Bronchial epithelial cell (primary cell): ENCODE results near the gene NVL. TPM values are rescaled to one million over a fixed set of nuclear protein-coding genes. Genes with fewer than 3 reads are reported as not detected.
A peak's percentile ranks its signal among the peaks of the same experiment; 100 is the strongest.

Experiments
- DNase-seq: peaks from one replicate; pipeline ENCODE4 v3.0.0-alpha.2; 2010; ENCODE audit warnings: low read depth
- FAIRE-seq: peaks from 2 replicates; lab custom pipeline; 2011; peaks lifted over from hg19 to GRCh38; lab: Jason Lieb, UNC
- H3K27me3 ChIP-seq: 2 replicates; pipeline ENCODE4 v1.5.1; 2011; ENCODE audit warnings: low read length; ENCODE audit not compliant: control insufficient read depth, insufficient read depth
- H3K36me3 ChIP-seq: 2 replicates; pipeline ENCODE4 v1.5.1; 2011; ENCODE audit warnings: low read length; ENCODE audit not compliant: control insufficient read depth, insufficient read depth
- H3K4me3 ChIP-seq: 2 replicates; pipeline ENCODE4 v1.5.1; 2011; ENCODE audit warnings: mild to moderate bottlenecking, low read depth, low read length, control low read depth
- CTCF ChIP-seq: IDR thresholded peaks from 2 replicates; pipeline ENCODE4 v1.5.1; 2011; ENCODE audit warnings: mild to moderate bottlenecking, moderate library complexity, low read length, control low read depth, inconsistent platforms; ENCODE audit not compliant: insufficient read depth, severe bottlenecking
- total RNA-seq: library from RNA; depleted of rRNA; stranded (reverse); fragments of >200 nt; gene quantifications from 2 replicates; pipeline ENCODE4 v1.2.1, GENCODE V29; 2014

NVL gene
- total RNA-seq, 1 donor from 2014 or later = 23.7 TPM

GRCh38 chr1:224331326-224331725 lies 1.4 kb upstream of the NVL start:
- no peaks in the 10 kb centered on the region for H3K36me3 ChIP-seq
- H3K27me3 ChIP-seq = no peaks in the 10 kb centered on the region
- FAIRE-seq (no peak), DNase-seq (no peak)
- TF ChIP-seq CTCF = no peak
- no peak overlapping the region for H3K4me3 ChIP-seq

GRCh38 chr1:224329484-224329841 lies 509 bp downstream of the NVL start:
- no peak for DNase-seq
- H3K36me3 ChIP-seq = no peaks in the 10 kb centered on the region
- peak overlapping the region; percentile 67 for H3K4me3 ChIP-seq
- H3K27me3 ChIP-seq = no peaks in the 10 kb centered on the region
- no peak for TF ChIP-seq CTCF
- no peak for FAIRE-seq

GRCh38 chr1:224328644-224329043 lies 1.3 kb downstream of the NVL start:
- Histone ChIP-seq H3K4me3 (no peak overlapping the region), H3K36me3 (no peaks in the 10 kb centered on the region), H3K27me3 (no peaks in the 10 kb centered on the region)
- DNase-seq (no peak), FAIRE-seq (no peak)
- TF ChIP-seq CTCF = no peak

GRCh38 chr1:224325959-224326358 lies 4.0 kb downstream of the NVL start:
- Histone ChIP-seq H3K4me3 (no peak overlapping the region), H3K36me3 (no peaks in the 10 kb centered on the region), H3K27me3 (no peaks in the 10 kb centered on the region)
- no peak for FAIRE-seq
- DNase-seq = no peak
- TF ChIP-seq CTCF = no peak

GRCh38 chr1:224321706-224322105 lies 8.3 kb downstream of the NVL start:
- H3K36me3 ChIP-seq = no peaks in the 10 kb centered on the region
- FAIRE-seq (no peak), DNase-seq (no peak)
- H3K27me3 ChIP-seq = no peaks in the 10 kb centered on the region
- H3K4me3 ChIP-seq = no peak overlapping the region
- TF ChIP-seq CTCF = no peak

GRCh38 chr1:224317383-224318045 lies 12.5 kb downstream of the NVL start:
- TF ChIP-seq CTCF = no peak
- DNase-seq (no peak), FAIRE-seq (no peak)
- Histone ChIP-seq H3K36me3 (peaks cover 2% of the 10 kb centered on the region), H3K27me3 (no peaks in the 10 kb centered on the region), H3K4me3 (no peak overlapping the region)
